HG03565 (cell line): ENCODE results near the gene DUSP19.
"Not testable (repeated sequence)": the region's sequence is repeated elsewhere in the genome, so short reads cannot be mapped to it uniquely, and the experiment has no call there.

Source experiments
- ATAC-seq: cut with Tn5 transposase; IDR thresholded peaks from one replicate; pipeline ENCODE4 v1.9.1; 2021; ENCODE audit warnings: mild to moderate bottlenecking, moderate library complexity; ENCODE audit not compliant: unreplicated experiment

DUSP19 gene

DNA sequence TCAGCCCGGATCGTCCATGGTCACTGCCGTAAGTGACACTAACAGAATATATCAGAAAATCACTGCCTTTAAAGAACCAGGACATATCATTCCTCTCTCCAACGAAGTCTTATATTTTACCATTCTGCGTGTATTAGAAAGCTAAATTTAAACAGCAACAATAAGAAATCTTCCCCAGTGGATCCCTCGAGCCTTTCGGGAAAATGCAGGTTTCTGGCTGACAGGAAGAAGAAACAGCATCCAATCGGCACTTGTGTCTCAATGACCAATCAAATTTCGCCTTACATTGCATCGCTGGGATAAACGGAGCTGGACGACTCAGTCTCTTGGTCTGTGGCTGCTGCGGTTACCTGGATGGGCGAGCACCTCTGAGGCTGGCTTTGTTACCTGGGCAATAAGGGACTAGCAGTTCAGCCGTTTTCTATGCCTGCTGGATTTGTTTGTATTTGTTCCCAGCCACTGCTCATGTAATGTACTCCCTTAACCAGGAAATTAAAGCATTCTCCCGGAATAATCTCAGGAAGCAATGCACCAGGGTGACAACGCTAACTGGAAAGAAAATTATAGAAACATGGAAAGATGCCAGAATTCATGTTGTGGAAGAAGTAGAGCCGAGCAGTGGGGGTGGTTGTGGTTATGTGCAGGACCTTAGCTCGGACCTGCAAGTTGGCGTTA lies at the start of gene DUSP19:
TSS of gene DUSP19 (plus strand) at position 284 of the 675 bp plus-strand sequence. CDS start at position 471, 187 bp downstream.
- peak; percentile 87 for ATAC-seq

- no peak for ATAC-seq
These were observed 49.3 kb upstream of the DUSP19 start for GRCh38 chr2:183029219-183029618.

- ATAC-seq: no peak
These were observed 46.4 kb upstream of the DUSP19 start for GRCh38 chr2:183031911-183032794.

GRCh38 chr2:183033951-183034350 lies 44.6 kb upstream of the DUSP19 start:
- no peak for ATAC-seq

DNA sequence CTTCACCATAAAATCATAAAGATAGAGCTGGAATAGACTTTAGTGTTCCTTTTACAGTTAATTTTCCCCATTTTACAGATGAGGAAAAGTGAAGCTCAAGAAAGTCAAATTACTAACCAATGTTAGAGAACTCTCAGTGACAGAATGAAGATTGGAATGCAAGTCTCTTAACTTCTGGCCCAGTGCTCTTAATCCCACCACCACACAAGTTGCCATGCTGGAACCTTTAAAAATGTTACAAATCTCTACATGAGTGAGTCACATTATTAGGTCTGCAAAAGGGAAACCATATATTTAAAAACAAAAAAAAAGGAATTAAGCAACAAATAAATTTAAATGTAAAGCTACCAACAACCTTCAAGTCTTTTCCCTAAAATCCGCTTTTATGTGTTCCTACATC lies 43.7 kb upstream of the DUSP19 start:
- no peak for ATAC-seq

- peak; percentile 3 for ATAC-seq
These were observed 43.1 kb upstream of the DUSP19 start for GRCh38 chr2:183035298-183035953.

GRCh38 chr2:183035954-183036669 lies 42.4 kb upstream of the DUSP19 start:
- ATAC-seq: peak; percentile 64

DNA sequence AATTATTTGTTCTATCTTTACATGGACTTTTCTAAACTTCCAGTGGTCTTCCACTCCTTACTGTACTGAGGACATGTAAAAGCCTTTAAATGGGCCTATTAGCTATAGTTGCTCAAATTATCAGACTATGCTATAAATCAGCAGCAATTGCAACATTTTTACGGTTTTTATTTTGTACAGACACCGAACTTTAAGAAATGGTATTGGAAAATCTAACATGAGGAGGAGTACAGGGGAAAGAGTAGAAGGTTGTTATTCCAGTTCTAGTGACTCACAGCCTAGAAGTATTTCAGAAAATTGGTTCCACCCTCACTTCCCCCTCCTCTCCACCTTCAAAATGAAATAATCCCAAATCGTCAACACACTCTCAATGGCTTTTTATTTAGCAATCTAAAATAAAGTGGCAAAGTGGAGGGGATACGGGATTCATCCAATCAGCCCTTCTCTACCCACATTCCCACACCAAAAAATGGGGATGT lies 41.4 kb upstream of the DUSP19 start:
- no peak for ATAC-seq

- peak; percentile 18 for ATAC-seq
These were observed 40.8 kb upstream of the DUSP19 start for GRCh38 chr2:183037553-183038340.

- peak; percentile 64 for ATAC-seq
These were observed 39.9 kb upstream of the DUSP19 start, which contains the start of gene NCKAP1 for GRCh38 chr2:183038341-183039300. NCKAP1 (minus strand) TSS chr2:183038457; CDS start chr2:183038099, 358 bp downstream.

DNA sequence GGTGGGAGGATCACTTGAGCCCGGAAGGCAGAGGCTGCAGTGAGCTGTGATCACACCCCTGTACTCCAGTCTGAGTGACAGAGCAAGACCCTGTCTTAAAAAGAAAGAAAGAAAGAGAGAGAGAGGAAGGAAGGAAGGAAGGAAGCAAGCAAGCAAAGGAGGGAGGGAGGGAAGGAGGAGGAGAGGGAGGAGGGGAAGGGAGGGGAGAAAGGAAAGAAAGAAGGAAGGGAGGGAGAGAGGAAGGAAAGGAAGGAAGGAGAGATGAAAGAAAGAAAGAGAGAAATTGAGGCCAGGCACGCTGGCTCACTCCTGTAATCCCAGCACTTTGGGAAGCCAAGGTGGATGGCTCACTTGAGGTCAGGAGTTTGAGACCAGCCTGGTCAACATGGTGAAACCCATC lies 37.9 kb upstream of the DUSP19 start:
- ATAC-seq: no peak

DNA sequence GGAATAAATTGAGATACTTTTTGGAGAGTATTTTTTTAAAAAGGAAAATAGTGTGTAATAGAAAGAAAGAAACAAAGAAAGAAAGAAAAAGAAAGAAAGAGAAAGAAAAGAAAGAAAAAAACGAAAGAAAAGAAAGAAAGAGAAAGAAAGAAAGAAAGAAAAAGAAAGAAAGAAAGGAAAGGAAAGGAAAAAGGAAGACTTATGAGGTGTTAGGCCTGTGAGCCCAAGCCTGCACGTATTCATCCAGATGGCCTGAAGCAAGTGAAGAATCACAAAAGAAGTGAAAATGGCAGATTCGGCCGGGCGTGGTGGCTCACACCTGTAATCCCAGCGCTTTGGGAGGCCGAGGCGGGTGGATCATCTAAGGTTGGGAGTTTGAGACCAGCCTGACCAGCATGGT lies 35.0 kb upstream of the DUSP19 start:
- ATAC-seq: not testable (repeated sequence)

DNA sequence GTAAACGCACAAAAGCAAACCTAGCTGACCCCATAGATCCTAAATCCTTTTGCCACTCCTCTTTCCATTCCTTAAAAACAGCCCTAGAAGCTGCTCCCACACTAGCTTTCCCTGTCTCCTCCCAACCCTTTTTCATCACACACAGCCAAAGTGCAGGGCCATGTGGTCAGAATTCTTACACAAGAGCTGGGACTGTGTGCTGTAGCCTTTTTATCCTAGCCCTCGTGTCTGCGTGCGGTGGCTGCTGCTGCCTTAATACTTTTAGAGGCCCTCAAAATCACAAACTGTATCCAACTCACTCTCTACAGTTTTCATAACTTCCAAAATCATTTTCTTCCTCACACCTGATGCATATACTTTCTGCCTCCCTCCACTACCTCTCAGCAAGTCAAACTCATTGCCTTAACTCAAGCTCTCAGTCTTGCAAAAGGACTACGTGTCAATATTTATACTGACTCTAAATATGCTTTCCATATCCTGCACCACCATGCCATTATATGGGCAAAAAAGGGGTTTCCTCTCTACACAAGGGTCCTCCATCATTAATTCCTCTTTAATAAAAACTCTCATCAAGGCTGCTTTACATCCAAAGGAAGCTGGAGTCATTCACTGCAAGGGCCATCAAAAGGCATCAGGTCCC lies 30.9 kb upstream of the DUSP19 start:
- not testable (repeated sequence) for ATAC-seq

DNA sequence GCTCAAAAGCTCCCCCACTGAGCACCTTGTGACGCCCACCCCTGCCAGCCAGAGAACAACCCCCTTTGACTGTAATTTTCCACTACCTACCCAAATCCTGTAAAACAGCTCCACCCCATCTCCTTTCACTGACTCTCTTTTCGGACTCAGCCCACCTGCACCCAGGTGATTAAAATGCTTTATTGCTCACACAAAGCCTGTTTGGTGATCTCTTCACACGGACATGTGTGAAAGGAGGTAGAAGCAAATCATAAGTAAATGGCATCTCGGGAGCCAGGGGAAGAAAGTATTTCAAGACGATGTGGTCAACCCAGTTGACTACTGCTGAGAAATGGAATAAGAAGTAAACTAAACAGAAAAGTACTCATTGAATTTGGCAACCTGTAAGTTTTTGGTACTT lies 29.1 kb upstream of the DUSP19 start:
- ATAC-seq: no peak

DNA sequence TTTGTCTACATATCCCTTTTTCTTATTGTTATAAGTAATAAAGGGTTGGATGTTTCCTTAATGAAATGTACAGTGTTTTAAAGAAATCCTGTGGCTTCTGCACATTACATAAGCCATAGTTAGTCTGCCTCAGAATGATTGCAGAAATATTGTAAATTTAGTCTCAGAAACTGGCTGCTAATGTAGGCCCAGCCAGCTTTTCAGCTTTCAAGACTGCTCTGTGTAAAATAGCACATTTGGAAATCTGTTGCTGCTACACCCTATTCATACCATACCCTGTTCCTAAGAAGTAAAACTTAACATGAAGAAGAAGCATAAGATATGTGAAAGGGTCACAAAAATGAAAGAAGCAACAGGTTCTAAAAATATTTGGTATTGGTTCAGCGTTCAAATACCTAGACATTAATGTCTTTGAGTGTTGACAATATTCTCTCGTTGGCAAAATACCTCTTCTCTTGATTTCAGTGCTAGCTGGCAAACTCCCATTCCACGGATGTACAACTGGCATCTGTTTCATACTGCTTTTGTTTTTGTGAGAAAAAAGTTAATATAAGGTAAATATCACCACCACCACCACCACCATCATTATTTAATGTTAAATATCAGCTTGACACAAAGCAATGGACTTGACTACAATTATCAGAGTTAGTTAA lies 21.1 kb upstream of the DUSP19 start:
- ATAC-seq: peak; percentile 35

DNA sequence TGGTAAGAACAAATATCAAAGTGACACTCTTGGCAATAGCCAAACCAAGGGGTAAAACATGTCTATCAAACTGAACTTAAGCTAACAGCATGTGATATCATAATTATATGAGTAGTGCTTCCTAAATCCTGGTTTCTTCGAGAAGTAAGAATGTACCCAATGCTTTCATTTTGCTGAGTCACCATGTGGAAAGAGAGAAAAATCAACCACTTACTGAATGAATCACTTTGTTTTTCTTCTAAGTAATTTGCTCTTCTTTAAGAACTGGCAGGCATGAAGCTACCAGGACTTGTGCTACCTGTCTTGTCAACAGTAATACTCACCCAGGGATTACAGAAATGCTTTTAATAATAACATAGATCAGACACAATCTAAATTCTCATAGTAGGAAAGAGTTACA lies 19.0 kb upstream of the DUSP19 start:
- ATAC-seq: no peak

DNA sequence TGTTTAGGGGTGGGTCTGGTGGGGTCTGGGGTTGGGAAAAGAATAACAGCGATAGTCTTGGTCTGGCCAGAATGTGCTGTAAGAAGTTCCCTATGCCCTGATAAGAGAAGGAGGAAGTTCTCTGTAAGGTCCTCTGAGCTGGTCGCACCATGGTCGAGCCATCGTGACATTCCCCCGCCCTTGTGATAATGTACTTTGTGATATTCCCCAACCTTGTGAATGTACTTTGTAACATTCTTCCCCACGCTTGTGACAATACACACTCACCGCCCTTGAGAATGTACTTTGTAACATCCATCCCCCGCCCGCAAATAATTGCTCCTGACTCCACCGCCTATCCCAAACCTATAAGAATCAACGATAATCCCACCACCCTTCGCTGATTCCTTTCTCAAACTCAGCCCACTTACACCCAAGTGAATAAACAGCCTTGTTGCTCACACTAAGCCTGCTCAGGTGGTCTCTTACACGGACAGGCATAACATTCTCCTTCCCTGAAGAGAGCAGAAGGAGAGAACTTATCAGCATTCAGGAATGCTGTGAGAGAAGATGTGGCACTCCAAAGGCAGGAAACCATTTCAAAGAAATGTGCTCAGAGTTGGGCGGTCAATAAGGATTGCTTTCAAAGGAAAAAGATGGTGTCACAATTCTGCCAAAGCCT lies 17.8 kb upstream of the DUSP19 start:
- ATAC-seq: no peak
